ENCODE measurements around the gene KCNA1.
"Not testable (repeated sequence)": the region's sequence is repeated elsewhere in the genome, so short reads cannot be mapped to it uniquely, and the experiment has no call there.

Gene KCNA1

DNA sequence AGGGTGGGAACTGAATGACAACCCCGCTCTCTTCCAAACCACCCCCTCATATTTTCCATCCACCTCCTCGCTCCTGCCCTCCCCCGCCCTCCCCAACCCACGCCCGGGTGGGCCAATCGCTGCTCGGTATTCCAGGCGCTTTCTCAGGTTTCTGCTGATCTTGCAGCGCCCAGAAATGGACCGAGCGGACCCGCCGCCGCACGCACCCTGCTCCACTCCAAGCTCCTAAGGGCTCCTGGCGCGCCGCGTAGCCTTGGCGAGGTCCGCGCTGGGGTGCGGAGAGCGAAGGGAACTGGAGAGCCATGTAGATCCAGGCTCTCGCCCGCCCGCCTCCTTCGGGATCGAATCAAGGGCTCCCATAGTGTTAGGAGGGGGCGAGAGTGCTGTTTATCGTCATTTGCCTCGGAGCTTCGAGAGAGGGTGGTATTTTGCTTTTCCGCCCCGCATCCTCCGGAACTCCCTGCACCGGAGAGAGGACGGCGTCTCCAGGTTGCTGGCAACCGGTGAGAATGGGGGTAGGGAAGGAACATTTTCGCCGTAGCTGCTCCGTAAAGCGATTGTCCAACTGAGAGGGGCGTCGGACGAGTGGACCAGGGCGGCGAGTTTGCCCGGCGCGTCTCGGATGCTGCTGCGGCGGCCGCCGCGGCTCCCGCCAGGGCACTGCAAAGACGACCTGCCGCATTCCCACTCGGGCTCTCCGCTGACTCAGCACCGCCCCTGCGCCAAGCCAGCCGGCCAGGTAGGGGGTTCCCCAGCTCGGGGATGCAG lies at the start of gene KCNA1:
TSS of gene KCNA1 (plus strand) at position 172 of the 768 bp plus-strand sequence. CDS start 1,474 bp downstream, outside the sequence.
- DNase-seq: no peak

DNA sequence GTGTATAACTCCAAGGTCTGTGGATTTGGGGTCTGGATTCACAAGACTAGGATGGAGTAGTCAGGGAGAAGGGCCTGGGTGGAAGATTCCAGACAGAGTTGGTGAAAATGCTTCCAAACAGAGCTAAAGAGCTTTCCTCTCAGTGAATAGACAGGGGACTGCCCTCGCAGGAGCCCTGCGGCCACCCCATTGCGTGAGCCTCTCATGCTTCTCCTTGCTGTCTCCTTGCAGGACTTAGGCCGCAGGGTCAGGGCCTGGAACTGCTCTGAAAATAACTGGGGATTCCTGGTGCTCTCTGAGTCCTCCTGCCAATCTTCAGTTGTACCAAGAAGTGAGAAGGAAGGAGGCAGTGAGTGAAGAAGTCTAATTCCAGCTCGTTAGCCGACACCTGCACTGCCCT lies 49.0 kb upstream of the KCNA1 start:
- no peak for DNase-seq

DNA sequence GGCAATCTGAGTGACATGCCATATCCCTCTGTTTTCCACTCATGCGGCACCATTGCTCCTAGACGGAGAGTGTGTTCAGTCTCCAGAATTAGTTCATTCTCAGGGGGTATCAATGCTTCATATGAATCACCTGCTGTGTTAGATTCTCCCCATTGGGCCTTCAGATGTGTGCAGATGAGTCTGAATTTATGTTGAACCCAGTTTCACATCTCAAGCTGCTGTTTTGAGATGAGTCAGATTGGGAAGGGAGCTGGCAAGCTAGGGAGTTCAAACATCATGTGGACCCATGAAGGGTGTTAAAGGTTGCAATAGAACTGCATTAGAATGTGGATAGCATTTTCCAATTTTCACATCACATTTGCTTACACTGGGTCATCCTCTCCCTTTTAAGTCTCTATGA lies 46.9 kb upstream of the KCNA1 start:
- DNase-seq: no peak

DNA sequence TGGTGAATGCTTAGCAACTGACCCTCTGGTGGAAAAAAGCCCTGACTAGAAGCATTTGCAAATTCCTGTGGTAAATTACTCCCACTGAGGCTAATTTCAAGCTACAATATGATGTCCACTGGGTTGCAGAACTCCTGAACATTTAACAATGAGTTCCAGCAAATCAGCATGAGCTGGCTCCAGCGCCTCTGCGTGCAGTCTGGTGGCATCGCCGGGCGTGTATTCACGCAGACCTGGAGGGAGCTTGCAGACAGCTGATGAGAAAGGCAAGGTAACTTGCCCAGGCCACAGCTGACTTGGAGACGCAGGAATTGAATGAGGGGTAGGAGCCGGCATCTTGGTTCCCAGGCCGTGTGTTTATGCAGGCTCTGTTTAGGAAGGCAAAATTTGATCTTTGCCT lies 45.1 kb upstream of the KCNA1 start:
- no peak for DNase-seq

DNA sequence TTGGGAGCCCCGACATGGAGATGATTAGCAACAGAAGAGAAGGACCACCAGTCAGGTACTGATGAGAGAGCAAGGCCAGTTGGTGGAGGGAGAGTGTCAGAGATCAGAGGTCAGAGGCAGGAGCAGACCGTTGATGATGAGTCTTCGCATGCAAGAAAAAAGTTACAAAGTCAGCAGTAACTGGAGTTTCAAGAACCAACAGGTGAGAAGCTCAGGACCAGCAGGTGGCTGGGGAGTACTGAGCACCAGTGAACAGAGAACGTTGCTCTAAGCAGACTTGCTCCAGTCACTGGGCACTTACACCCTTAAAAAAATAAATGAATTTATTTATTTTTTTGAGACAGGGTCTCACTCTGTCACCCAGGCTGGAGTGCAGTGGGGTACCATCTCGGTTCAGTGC lies 44.5 kb upstream of the KCNA1 start:
- DNase-seq: no peak

DNA sequence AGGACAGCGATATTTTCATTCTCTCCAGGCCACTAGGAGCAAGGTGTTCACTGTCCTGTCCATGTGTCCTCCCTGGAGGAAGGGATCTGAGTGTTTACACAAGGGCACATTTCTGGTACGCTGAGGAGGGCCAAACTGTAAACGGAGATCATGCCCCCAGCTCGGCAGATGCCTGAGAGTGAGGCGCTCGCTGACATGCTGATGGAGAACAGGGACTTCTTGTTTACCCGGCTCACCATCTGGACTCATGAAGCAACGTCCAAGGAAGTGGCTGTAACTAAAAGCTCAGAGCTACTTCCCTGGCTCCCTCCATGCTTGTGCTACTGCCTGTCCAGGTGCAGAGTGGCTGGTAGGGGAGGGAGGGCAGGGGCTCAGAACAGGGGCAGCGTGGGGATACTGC lies 43.4 kb upstream of the KCNA1 start:
- DNase-seq: no peak

DNA sequence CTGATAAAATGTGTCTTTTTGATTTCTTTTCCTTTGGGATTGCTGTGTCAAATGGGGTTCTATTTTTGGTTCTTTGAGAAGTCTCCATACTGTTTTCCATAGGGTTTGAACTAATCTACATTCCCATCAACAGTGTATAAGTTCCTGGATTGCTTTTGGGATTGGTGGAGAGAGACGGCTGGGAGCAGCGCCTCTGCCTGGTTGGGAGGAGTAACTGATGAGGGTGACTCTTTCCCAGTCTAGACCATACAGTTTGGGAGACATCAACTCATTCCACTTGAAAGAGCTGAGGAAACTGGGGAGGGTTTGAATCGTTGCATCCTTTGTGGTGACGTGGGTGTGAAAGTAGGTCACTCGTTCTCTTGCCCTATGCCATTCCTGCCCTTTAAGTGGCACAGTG lies 42.3 kb upstream of the KCNA1 start:
- DNase-seq: no peak

DNA sequence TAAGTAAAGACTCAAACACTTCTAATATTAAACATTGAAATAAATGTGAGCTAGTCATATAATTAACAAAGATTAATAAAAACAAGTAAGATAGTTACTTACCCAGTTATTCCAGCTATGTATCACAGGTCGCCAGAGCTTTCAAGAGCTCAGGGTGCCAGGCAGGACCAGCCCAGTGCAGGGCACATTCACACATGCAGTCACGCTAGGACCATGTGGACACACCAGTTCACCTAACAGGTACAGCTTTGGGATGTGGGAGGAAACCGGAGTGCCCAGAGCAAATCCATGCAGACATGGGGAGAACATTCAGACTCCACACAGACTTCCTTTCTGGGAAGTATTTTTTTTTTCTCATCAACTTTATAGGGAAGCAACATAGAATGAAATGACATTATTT lies 39.3 kb upstream of the KCNA1 start:
- DNase-seq: no peak

DNA sequence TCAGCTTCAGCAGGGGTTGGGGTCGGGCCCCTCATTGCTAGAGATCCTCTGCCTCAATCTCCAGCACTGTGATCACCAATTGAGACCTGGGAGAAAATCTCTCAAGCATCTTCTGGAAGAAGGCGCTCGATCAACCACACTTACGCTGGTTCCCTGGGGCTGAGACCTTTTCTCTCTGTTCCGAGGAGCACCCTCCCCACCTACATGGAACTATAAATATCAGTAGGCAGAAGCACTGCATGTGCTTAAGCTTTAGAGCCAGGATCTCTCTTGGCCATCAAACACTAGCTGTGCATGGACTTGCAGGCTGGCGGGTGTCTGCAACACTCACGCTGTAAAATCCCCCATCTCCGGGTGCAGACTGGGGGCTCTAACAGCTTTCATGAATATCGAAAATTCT lies 38.2 kb upstream of the KCNA1 start:
- no peak for DNase-seq

DNA sequence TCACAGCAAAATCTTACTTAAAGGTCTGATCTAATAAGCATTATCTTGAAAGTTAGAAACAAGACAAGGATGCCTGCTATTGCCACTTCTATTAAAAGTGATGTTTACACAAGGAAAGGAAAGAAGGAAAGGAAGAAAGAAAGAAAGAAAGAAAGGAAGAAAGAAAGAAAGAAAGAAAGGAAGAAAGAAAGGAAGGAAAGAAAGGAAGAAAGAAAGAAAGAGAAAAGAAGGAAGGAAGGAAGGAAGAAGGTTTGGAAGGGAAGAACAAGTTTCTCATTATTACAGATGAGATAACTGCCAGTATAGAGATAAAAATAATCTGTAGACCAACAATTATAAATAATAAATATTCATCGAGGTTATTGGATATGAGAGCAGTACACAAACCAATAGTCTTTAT lies 35.8 kb upstream of the KCNA1 start:
- no peak for DNase-seq

DNA sequence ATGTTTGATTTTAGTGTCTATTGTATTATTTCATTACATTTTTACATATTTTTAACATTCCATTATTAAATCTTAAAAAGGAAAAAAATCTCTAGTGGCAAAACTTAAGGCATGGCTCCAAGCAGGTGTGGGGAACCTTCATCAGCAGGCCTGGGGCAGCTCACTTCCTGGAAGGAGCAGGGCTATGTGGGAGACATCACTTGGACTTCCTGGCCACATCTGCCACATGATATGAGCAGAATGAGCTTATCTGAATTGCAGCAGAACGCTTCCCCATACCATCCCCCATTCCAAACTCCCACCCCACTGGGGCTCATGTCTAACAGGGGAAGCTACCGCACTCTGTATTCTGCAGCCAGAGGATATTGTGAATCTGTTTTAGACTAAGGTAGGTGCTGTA lies 35.0 kb upstream of the KCNA1 start:
- DNase-seq: no peak

DNA sequence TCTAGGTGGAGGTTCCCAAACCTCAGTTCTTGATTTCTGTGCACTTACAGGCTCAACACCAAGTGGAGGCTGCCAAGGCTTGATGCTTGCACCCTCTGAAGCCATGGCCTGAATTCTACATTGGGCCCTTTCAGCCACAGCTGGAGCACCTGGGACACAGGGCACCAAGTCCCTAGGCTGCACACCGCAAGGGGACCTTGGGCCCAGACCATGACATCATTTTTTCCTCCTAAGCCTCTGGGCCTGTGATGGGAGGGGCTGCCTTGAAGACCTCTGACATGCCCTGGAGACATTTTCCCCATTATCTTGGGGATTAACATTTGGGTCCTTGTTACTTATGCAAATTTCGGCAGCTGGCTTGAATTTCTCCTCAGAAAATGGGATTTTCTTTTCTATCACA lies 30.2 kb upstream of the KCNA1 start:
- not testable (repeated sequence) for DNase-seq

DNA sequence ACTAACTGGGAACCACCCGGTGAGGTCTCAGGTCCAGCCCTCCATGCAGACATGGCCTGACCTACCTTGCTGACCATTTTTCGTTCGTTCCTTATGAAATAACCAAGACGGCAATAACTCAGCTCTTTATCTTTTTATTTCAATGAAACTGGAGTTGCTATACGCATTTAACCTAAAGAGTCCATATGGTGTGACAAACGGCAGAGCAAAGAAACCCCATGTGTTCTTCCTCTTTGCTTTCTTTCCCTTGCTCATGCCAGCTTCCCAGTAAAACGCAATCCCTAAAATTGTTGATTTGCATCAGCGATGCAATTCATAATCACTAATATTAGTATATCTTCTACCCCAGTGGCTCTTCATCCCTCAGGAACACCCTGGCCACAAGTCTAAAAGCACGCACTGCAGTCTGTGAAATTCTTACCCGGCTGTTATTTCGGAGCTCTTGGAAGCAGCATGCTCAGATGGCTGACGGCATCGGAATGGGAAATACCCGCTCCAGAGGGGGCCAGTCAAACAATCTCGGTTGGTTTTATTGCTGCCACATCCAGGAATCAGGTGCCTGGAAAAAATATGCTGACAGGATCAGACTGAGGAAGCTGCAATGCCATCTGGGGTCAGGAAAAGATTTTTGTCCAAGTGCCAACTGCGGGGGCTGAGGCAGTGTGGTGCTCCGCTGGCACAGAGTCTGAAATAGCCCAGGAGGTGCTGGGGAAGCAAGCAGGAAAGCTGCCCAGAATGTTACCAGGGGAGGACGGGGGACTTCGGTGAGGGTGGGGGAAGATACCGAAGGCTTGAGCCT lies 28.2 kb upstream of the KCNA1 start:
- no peak for DNase-seq

DNA sequence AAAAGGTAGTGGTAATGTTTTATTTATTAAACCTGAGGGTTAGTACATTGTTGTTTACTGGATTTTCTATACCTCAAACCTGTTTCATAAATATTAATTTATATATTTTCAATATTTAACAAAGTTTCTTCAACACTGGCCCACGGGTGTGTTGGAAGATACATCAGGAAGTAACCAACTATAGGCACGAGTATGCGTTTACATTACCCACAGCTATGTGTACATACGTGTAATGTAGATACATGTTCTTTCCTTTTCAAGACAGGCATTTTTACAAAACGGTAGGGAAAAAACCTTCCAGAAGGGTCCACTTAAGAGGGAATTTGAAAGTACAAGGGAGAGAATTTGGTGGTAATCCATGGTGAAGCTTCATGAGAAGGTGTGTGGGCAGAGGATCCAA lies 17.8 kb upstream of the KCNA1 start:
- DNase-seq: no peak

DNA sequence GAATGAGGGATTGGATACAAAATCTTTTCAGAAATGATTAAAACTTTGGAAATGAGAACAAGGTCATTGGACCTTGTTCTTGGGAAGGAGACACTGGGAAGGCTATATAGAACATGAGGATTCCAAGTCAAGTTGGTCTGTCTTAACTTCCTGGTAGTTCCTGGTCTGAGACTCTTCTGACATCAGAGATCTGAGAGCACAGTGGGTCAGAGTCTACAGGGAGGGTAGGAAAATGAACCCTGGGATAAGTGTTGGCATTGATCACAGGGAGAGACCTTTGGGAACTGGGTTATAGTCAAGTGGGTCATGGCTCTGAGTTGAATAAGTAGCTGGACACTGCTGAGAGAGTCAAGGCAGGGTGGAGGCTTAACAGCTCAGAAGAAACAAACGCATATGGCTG lies 17.3 kb upstream of the KCNA1 start:
- no peak for DNase-seq

DNA sequence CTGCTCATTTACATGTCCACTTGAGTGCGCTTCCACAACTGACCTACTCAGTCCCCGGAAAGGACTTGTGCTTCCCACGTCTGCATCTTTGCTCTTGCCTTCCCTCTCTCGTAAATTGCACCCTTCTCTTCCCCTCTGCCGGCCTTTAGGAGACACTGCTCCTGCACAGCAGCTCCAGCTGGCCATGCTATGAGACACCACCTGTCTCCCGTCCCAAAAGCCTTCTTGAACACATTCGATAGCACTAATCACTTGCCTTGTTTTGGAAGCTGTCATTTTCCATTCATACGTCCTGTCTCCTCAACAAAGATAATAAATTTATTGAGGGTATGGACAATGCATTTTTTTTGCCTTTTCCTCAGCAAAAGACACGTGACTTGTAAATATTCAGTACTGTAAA lies 15.7 kb upstream of the KCNA1 start:
- no peak for DNase-seq

DNA sequence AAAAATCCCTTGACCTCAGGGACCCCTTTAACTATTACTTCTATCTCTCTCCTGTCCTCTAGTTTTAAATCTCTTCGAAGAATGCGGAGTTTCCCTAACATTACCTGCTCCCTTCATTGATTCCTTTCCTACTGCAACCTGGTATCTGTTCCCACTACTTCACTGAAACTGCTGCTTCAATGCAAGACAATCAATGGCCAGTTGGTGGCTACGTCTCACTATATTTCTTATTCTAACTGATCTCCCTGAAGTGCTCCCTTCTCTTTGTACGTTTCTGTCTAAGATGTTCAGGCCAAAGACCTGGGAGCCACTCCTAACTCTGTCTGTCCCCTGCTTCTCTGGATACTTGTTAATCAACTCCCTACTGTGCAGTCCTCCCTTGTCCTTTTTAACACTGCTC lies 10.3 kb upstream of the KCNA1 start:
- DNase-seq: no peak

DNA sequence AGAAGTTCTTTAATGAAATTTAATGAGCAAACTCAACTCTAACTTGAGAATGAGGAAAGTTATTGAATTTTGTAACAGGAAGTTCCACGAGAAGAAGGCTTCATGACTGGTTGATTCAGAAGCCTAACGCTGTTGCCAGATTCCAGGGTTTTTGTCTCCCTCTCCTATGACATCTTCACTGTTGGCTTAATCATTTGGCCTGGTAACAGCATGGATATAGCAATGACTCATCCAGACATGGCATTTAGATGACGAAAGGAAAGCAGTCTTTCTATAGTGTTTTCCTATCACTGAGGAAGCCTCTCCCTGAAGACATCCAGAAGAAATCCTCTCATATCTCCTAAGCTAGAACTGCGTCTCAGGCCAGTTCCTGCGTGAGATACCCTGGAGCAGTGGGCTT lies 9.4 kb upstream of the KCNA1 start:
- peak; percentile 77 for DNase-seq

DNA sequence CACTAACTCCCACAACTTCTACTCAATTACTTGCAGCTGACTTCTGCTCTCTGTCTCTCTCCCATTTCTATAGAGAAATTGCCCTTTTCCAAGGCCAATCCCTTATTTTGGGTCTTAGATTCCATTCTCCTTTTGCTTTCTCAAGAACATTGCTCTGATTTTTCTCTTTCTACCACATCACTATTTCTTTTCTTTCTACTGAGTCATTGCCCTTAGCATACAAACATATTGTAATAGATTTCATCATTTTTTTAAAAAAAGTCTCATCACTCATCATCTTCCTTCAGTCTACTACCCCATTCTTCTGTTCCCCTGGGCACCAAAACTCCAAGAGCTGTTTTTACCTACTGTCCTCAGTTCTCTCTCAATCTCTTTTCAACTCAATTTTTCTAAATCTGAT lies 4.4 kb upstream of the KCNA1 start:
- no peak for DNase-seq

DNA sequence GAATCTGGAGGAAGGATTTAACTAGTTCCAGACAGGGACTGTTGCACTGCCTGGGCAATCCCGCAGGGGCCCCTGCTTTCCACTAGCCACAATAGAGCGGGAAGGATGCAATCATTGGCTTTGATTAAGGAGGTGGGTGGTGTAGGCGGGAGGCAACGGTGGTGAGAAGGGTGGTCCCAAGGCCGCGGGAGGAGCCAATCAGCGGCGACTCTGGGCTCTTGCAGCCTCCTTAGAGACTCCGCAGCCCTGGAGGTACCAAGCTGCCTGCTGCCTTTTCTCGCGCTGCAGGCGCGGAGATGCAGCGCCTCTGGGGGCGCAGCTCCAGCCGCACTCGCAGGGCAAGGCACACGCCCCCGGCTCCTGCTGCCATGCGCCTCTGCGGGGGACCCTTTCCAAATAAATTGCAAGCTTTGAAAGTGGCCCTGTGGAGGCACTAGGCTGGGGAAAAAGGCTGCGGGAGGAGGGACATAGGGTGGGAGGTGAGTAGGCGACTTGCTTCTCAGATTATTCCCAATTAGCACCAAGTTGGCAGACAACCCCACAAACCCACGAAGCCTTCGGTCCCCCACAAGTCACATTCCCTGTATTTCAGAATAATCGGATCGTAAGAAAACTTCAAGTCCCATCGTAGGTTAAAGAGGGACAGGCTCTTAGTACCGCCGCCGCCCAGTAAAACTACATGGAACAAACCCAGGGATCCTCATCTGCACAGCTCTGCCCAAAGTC lies 858 bp upstream of the KCNA1 start:
- peak; percentile 7 for DNase-seq

DNA sequence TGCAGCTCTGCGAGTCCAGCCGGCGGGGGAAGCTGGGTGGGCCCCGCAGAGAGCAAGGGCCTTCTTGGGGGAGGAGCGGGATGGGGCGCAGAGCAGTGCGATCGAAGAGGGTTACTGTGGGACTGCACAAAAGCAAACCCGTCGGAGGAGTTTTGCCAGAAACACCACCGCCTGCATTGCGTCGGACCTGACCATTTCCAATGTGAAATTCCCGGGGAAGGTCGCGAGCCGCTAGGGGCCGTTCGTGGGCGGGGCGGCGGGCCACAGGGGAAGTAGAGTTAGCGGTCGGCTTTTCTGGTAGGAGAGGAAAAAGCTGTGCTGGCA lies 333 bp upstream of the KCNA1 start:
- DNase-seq: no peak

DNA sequence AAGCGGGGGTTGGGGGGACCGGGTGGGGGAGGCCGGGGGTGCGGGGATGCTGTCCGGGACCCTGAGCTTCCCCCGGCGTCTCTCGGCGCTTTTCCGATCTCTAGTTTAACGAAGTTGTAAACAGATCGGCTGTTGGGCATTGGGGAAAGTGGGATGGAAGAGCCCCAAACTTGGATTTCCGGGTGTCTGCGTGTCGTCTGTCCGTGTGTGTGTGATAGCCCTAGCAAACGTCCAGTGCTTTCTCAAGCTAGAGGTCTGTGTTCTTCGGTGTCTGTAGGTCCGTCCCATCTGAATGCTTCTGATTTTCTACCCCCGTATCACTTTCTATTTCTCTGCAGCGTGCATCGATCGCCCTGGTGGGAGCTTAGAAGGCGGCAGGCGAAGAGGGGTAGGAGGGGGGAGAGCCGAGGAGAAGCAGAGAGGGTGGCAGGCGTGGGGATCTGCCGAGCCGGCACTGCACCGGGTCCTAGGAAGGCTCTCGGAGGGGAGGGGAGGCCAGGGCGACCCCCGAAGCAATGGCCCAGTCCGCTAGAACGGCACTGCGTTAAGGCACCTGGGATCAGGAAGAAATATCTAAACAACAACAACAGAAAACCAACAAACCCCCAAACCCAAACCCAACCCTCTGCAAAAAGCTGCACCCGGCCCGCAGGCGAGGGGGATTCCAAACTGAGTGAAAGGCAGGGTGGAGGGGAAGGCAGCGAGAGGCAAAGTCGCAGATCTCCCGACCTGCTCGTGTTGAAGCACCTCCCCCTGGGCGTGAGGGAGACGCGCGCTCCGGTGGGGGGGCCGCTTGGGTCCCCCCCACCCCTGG lies 1.0 kb downstream of the KCNA1 start:
- peak; percentile 16 for DNase-seq

DNA sequence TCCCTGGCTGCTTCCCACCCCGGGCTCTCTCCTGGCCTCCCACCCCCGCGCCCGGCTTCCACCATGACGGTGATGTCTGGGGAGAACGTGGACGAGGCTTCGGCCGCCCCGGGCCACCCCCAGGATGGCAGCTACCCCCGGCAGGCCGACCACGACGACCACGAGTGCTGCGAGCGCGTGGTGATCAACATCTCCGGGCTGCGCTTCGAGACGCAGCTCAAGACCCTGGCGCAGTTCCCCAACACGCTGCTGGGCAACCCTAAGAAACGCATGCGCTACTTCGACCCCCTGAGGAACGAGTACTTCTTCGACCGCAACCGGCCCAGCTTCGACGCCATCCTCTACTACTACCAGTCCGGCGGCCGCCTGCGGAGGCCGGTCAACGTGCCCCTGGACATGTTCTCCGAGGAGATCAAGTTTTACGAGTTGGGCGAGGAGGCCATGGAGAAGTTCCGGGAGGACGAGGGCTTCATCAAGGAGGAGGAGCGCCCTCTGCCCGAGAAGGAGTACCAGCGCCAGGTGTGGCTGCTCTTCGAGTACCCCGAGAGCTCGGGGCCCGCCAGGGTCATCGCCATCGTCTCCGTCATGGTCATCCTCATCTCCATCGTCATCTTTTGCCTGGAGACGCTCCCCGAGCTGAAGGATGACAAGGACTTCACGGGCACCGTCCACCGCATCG lies 1.8 kb downstream of the KCNA1 start:
- DNase-seq: no peak

Data from EL (cell line).